ENCODE measurements around the gene LRRC73.
"Not testable (repeated sequence)": the region's sequence is repeated elsewhere in the genome, so short reads cannot be mapped to it uniquely, and the experiment has no call there.

LRRC73 gene

DNA sequence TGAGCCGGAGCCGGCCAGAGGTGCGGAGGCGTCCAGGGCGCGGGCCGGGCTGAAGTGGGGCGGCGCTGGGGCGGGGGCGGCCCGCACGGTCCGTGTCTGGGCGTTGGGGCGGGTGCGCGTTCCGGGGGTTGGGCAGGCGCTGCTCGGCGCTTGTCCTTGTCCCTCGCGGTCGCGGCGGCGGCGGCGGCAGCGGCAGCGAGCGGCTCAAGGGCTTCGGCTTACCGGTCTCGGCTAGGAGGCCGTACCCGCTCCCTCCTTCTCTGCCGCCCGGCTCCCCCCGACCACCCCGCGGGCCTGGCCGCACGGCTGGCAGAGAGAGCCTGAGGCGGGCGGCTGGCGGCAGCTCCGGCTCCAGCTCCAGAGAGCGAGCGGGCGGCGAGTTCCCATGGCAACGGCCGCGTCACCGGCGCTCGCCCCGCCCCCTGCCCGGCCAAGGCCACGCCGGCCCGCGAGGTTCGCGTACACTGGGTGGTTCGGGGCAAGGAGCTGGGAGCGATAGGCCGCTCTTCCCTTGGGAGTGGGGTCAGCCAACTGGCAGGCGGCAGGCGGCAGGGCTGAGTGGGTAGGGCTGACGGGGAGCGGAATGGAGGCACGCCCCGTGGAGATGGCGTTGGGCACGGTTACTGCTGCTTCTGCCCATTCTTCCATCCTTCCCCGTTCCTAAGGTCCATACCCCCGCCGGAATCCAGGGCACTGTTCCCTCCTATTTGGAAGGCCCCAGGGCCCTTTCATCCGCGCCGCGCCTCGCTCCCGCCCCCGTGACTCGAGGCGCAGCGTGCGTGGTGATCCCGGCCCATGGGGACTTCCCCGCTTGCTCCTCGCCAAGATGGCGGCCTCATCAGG, at the start of gene LRRC73:
TSS of gene LRRC73 (minus strand) at position 363 of the 843 bp plus-strand sequence. CDS start 561 bp downstream, outside the sequence.
- in situ Hi-C loops (cut with MboI; ENCODE audit: low sequenced_read_pairs) = loop anchor here (10.0 kb wide), 1 partner anchor 255 kb away; no protein-coding TSS in a partner anchor

DNA sequence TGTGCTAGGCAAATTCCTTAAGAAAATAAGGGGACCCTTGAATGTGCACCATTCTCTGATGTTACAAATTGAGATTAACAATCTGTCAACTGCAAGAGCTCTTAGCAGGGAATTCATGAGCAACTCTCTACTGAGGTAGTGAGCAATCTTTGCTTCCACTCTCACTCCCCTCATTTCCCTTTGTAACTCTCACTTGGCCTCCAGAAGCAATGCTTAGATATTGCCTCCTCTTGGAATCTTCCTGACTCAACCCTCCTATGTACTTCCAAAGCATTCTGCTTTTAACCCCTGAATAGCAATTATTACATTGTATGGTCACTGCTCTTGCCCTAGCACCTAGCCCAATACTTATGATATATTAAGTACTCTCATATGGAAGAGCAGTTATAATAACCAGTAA, 49.2 kb upstream of the LRRC73 start:
- in situ Hi-C loops (cut with MboI; ENCODE audit: low sequenced_read_pairs) = no loop called here

GRCh38 chr6:43557620-43558019, 47.5 kb upstream of the LRRC73 start:
- in situ Hi-C loops (cut with MboI; ENCODE audit: low sequenced_read_pairs) = not testable (repeated sequence)

- in situ Hi-C loops (cut with MboI; ENCODE audit: low sequenced_read_pairs) = no loop called here
These were observed 37.1 kb upstream of the LRRC73 start for GRCh38 chr6:43547222-43547621.

- in situ Hi-C loops (cut with MboI; ENCODE audit: low sequenced_read_pairs) = no loop called here
These were observed 34.3 kb upstream of the LRRC73 start for GRCh38 chr6:43544461-43544860.

DNA sequence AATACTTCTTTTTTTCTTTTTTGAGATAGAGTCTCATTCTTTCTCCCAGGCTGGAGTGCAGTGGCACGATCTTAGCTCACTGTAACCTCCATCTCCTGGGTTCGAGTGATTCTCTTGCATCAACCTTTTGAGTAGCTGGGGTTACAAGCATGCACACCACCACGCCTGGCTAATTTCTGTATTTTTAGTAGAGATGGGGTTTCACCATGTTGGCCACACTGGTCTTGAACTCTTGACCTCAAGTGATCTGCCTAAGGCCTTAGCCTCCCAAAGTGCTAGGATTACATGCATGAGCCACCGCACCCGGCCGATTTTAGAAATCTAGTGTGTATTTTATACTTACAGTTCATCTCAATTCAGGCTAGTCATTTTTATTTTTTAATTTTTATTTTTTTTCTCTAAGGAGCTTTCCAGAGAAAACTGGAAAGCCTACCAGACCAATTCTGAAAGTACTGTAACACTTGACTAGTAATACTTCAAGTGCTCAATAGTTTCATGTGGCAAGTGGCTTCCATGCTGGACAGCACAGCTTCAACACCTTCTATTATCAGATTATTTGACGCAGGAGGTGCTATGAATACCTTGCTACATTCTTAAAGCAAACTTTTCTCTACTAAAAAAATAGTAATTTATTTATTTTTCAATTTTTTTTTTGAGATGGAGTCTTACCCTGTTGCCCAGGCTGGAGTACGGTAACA, 31.8 kb upstream of the LRRC73 start:
- in situ Hi-C loops (cut with MboI; ENCODE audit: low sequenced_read_pairs) = no loop called here

DNA sequence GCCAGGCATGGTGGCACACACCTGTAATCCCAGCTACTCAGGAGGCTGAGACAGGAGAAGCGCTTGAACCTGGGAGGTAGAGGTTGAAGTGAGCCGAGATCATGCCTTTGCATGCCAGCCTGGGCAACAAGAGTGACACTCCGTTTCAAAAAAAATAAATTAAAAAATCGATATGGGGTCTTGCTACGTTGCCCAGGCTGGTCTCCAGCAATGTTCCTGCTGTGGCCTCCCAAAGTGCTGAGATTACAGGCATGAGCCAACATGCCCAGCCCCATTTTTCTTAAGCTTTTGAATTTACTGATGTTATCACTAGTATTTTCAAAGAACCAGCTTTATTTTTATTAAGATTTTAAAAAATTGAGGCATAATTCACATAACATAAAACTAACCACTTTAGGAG, 30.4 kb upstream of the LRRC73 start:
- in situ Hi-C loops (cut with MboI; ENCODE audit: low sequenced_read_pairs) = no loop called here

GRCh38 chr6:43539409-43539808, 29.3 kb upstream of the LRRC73 start:
- in situ Hi-C loops (cut with MboI; ENCODE audit: low sequenced_read_pairs) = not testable (repeated sequence)

GRCh38 chr6:43538986-43539385, 28.8 kb upstream of the LRRC73 start:
- in situ Hi-C loops (cut with MboI; ENCODE audit: low sequenced_read_pairs) = not testable (repeated sequence)

DNA sequence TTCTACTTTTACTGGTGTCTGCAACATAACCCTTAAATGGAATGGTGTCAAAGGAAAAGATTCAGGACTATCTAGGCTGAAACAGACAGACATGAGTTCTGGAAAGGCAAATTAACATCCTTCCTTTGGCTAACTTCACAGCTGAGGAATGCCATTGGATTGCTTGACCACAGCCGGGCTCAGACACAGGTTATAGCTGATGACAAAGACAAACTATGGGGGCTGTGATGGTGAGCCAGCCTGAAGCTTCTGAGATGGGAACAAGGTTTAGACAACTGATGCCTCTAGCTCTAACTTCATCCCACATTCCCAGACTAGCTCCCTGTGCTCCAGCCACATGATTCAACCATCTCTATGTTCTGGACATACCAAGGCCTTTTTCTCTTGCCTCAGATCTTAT, 22.1 kb upstream of the LRRC73 start:
- in situ Hi-C loops (cut with MboI; ENCODE audit: low sequenced_read_pairs) = no loop called here

DNA sequence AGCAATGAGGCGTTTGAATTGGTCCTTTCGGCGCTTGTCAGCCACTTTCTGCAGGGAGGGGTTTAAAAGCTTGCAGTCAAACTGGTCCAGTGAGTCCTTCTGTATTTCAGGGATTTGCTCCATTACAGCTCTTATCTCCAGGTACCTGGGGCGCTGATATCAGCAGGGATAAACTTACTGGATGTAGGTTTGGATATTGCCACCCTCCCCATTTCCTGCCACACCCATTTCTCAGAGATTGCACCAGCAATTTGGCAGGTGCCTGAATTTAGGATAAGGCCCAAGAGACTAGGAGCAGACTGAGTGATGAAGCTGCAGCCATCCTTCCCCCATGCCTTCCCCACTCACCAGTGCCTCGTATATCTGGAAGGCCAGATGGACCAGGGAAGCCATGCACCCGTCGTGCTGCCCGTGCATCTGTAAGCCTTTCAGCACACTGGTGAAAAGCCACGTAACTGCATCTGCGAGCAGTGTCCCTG, 14.4 kb upstream of the LRRC73 start:
- in situ Hi-C loops (cut with MboI; ENCODE audit: low sequenced_read_pairs) = no loop called here

DNA sequence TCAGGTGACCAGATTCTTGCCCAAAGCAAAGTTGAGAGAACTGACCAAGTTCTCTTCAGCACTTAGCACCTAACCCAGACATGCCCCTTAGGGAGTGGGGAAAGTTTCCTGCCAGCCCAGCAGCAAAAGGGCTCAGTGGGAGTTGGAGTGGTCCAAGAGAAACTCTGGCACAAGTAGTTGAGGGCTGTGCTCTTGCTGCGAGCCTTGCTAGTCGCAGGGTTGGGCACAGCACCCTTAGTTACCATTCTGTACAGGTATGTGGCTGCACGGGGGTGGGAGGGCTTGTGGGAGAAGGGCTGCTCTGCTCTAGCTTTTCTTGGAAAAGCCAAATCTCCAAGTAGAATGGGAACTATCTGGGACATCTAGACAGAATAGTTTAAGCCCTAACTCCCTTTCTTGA, 13.1 kb upstream of the LRRC73 start:
- in situ Hi-C loops (cut with MboI; ENCODE audit: low sequenced_read_pairs) = no loop called here

- in situ Hi-C loops (cut with MboI; ENCODE audit: low sequenced_read_pairs) = no loop called here
These were observed 12.6 kb upstream of the LRRC73 start for GRCh38 chr6:43522547-43523261.

GRCh38 chr6:43521836-43522235, 11.7 kb upstream of the LRRC73 start:
- in situ Hi-C loops (cut with MboI; ENCODE audit: low sequenced_read_pairs) = no loop called here

GRCh38 chr6:43520097-43520496, 10.0 kb upstream of the LRRC73 start:
- in situ Hi-C loops (cut with MboI; ENCODE audit: low sequenced_read_pairs) = no loop called here

- in situ Hi-C loops (cut with MboI; ENCODE audit: low sequenced_read_pairs) = no loop called here
These were observed 7.6 kb upstream of the LRRC73 start for GRCh38 chr6:43517505-43518357.

DNA sequence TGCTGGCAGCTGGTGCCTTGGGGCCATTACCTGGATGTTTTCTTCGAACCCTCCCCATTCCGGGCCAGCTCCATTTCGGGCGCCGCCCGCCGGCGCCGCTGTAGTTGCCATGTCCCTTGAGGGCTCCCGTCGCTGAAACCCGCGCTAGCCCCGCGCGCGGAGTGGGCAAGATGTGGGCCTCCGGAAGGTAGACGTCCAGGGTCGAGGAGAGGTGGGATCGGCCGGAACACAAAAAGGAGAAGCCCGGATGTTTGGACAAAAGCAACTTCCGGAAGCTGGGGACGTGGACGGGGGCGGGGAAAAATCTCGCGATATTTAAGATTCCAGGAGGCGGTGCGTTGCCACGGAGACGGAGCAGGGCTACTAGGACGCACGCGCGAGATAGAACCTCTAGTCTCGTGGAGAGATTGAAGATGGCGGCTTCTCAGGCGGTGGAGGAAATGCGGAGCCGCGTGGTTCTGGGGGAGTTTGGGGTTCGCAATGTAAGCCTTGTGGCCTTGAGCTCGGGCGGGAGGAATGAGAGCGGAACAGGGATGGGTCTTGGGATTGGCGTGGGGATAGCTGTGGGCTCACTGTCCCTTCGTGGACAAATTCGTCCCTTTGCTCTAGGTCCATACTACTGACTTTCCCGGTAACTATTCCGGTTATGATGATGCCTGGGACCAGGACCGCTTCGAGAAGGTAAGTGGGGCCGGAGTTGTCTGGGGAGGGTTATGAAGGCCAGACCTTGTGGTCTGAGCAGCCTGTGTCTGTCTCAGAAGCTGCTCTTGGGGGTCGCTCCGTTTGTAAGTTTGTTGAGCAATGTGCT, 6.8 kb upstream of the LRRC73 start, which contains the start of the genes POLR1C and YIPF3:
TSS of gene POLR1C (plus strand) at position 393 of the 808 bp plus-strand sequence. CDS start at position 414, 21 bp downstream.
TSS of gene YIPF3 (minus strand) at position 230 of the 808 bp plus-strand sequence. CDS start at position 111, 119 bp downstream.
- in situ Hi-C loops (cut with MboI; ENCODE audit: low sequenced_read_pairs) = no loop called here

DNA sequence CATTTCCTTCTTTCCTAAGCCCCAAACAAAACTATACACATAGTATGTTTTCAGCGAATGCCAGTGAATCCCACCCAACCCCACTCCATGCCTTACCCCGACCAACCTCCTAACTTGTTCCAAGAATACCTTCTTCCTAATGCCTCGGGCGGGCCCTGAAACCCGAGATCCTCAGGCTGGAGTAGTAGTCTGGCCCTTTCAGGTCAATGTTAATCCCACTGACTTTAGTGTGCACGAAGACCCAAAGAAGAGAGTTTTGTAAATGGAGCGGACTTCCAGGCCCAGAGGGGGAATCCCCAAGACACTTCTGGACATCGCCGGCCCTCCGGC, 6.2 kb upstream of the LRRC73 start:
- in situ Hi-C loops (cut with MboI; ENCODE audit: low sequenced_read_pairs) = no loop called here

- in situ Hi-C loops (cut with MboI; ENCODE audit: low sequenced_read_pairs) = no loop called here
These were observed 5.7 kb upstream of the LRRC73 start for GRCh38 chr6:43515808-43516207.
